NOMO-1 (cell line): ENCODE results near the gene HSPA12B.

Experiments
- DNase-seq, 2 experiments: peaks; one replicate each; lab custom pipeline; 2025; ENCODE audit not compliant: unreplicated experiment in 2 of 2; lab: John Stamatoyannopoulos, UW

Gene HSPA12B

DNA sequence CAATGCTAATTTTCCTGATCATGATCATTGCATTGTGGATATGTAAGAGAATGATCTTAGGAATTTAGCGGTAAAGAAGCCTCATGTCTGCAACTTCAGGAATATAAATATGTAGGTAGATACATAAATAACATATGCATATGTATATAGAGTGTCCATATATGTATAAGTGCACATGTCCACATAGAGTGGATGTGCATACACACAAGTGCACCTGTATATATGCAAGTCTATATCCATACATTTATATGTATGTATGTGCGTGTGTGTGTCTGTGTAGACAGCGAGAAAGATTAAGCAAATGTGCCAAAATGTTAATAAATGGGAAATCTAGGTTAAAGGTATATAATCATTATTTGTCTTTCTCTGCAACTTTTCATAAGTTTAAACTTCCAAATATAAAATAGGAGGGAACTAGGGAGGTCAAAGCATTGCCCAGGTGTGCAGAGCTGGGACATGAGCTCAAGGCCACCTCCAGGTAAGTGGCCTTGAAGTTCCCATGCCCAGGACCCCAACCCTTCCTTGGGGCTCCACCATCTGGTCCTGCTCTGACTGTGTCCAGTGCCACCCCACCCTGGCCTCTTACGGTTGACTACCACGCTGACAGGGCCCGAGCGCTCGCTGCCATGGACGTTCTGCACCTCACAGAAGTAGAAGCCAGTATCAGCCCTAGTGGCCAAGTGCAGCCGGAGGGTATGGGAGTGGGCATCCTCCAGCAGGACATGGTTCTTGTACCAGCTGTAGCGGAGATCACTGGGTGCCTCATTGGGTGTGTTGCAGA is 29.7 kb upstream of the HSPA12B start:
- no peak for DNase-seq

- no peak for DNase-seq
Measured at GRCh38 chr20:3704087-3704486, 28.4 kb upstream of the HSPA12B start.

GRCh38 chr20:3705491-3705969 is 27.0 kb upstream of the HSPA12B start:
- no peak for DNase-seq

- no peak for DNase-seq
Measured at GRCh38 chr20:3705970-3706739, 26.3 kb upstream of the HSPA12B start.

DNA sequence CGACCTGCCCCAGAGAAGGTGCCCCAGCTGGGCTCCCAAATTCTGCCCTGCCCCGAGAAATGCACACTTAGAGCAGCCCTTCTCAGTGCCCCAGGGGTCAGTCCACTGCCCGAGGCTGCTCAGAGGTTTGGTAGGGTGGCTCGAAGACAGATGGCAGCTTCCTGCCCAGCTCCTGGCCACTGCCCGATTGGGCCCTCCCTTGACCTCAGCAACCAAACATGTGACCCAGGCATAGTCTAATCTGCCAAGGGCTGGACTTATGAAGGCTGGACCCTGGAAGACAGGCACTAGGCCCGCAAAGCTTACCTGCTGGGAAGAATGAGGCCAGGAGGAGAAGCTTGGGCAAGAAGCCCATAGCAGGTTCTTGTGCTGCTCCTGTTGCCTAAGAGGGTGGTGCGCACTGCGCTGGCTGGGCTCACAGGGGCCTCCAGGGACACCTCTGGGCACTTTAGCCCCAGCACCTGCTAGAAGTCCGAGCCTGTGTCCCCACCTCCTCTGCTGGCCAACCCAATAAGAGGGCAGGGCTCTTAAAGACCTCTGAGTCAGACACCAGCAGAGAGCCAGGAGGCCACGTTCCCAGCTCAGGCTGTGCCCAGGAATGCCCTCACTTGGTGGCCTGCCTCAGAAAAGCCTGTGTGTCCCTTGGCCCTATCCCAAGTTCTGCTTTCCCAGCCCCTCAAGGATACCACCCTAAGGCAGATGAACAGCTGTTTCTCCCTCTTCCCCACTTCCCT is 25.5 kb upstream of the HSPA12B start:
- DNase-seq, result no peak

GRCh38 chr20:3707508-3707899 is 25.0 kb upstream of the HSPA12B start:
- DNase-seq, result no peak

DNA sequence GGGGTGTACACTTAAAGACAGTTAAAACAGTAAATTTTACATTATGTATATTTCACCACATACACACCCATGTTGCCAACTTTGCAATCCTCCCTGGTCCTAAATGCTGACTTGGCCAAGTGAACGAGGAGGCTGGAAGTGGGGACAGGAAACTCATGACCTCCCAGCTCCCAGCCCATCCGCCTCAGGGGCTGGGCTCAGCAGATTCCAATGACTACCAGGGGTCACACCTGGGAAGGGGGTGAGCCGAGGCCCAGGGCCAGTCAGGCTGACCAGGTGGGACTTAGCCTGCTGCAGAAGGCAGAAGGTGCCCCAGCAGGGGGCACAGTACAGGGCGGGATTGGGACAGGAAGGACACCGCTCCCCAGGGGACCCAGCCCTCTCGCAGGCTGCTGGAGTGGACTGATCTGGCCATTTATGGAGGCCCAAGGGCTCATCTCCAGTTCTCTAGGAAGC is 22.4 kb upstream of the HSPA12B start:
- no peak for DNase-seq

DNA sequence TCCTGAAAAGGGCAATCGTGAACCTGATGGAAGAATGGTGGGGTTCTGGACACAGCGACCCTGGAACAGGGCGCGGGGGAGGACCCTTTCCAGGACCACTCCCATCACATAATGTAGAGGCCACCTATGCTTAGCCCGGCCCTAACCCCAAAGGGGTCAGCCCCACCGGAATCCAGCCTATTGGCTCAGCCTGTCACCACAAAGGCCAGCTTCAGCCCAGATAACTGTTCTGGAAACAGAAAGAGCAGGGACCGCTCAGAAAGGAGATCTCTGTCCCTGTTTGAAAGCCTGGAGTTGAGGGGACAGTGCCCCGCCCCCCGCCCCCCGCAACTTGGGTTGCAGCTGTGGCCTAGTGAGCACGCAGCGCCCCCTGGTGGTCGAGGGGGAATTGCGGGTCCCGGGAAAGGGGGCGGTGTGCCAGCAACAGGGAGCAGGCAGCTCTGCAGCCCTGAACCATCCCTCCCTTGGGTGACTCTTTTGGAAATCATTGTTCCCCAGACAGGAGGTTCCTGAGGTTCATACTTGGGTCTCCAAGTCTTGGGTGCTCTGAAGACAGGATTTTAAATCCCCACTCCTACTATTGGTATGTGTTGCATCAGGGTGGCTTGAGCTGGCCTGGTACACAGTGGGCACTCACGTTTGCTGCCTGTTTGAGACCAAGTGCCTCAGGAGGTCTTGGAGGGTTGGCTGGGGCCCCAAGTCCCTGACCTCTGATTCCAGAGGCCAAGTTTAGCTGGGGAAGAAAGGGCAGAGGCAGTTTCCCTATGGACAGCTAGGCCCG is 21.6 kb upstream of the HSPA12B start:
- peak; percentile 29 to 30 for DNase-seq

GRCh38 chr20:3711484-3711941 is 21.0 kb upstream of the HSPA12B start:
- no peak for DNase-seq

DNA sequence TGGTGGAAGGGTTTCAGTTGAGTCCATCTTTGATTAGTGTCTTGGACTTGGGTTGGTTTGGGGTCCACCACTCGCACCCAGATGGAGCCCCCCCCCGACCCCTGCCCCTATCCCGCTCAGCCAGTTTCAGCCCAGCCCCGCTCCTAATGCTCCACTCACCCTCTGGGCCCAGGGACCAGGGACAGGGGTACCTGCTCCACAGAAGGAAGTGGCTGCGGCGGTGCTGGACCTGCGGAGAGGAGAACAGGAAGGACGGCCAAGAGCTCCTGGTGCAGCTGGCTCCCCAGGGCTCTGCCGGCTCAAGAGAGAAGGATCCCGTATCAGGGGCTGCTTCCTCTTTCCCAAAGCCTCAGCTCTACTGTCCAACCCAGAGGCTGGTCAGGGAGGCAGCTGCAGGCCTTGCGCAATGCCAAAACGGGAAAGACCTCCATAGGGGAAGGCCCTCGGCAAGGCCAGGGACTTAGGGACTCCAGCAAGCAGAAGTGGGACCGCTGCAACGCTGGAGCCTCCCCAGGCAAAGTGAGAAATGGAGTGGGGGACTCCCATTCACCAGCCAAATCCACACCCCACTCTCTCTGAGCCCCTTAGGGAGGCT is 20.1 kb upstream of the HSPA12B start, which contains the start of gene SIGLEC1:
TSS of gene SIGLEC1 (minus strand) at position 322 of the 595 bp plus-strand sequence. CDS start 5,472 bp downstream, outside the sequence.
- peak; percentile 71 to 80 for DNase-seq

DNA sequence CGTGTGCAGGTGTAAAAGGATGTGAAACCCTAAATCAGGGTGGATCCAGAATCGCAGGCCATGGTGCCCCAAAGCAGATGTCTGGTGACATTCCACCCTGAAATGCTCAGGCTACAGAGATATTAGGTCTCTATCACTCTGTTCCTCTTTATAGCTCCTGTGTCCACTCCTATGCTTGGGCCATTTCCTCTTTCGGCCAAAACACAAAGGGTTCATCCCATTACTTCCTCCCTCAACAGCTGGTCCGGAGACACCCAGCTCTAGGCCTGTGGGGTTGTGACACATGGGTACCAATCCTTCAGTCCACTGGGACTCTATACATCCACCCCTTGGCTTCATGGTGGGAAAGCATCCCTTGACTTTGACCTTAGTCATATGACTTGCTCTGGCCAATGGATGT is 18.4 kb upstream of the HSPA12B start:
- peak in 1 of 2 experiments; percentile 24 for DNase-seq

DNA sequence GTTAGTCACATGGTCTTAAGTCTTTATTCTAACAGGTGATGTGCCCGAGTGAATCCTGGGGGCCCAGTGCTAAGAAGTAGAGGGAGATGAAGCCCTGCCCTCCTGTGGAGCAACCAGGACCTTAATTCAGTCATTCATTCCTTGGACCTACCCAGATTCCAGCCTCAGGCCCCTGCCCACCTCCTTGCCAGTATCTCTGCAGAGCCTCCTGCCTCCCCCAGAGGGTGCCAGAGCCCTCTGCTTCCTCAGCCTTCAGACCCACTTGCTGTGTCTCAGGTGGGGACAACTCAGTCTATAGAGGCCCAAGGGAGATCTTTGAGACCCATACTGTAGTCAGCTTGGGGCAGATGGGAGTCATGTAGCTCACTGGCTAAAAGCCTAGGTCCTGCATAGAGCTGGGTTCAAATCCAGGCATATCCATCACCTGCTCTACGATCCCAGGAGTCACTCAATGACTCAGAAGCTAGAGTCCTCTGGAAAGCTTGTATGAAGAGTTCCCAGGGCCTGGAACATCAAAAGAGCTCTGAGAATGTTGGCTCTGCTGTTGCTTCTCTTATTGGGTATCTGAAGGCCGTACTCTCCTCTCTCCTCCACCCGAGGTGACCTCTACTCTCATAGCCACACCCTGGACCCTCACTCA is 16.2 kb upstream of the HSPA12B start:
- DNase-seq, result peak in 1 of 2 experiments; percentile 7

DNA sequence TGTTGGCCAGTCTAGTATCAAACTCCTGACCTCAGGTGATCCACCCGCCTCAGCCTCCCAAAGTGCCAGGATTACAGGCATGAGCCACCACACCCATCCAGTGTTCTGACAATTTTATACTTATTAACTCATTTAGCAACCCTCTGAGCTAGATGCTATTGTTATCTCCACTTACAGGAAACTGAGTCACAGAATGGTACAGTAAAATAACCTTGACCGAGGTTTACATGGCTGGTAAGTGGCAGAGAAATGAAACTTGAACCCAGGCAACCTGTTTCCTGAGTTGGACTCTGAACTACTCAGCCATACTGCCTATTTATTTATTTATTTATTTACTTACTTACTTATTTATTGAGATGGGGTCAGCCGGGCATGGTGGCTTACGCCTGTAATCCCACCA is 13.4 kb upstream of the HSPA12B start:
- DNase-seq, result no peak

- no peak for DNase-seq
Measured at GRCh38 chr20:3720068-3720467, 12.4 kb upstream of the HSPA12B start.

DNA sequence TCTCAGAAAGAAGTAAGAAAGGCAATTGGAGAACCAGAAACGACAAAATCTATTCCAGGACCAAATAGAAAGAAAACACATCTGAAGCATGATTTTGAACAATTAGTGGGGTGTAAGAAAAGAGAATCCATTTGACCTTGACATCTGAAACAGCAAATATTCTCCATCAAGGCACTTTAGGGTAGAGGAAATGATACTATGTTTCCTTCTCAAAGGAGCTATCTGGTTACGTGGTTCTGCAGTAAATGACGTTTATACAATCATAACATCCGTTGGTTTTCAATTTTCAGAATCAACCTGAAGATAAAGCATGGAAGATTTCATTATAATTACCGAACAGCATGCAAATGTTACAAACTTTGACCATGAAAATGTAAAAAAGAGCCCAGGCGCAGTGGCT is 11.9 kb upstream of the HSPA12B start:
- DNase-seq, result no peak

- DNase-seq, result no peak
Measured at GRCh38 chr20:3721912-3722311, 10.6 kb upstream of the HSPA12B start.

GRCh38 chr20:3723284-3723683 is 9.2 kb upstream of the HSPA12B start:
- DNase-seq, result no peak

- DNase-seq, result no peak
Measured at GRCh38 chr20:3724356-3724755, 8.1 kb upstream of the HSPA12B start.

DNA sequence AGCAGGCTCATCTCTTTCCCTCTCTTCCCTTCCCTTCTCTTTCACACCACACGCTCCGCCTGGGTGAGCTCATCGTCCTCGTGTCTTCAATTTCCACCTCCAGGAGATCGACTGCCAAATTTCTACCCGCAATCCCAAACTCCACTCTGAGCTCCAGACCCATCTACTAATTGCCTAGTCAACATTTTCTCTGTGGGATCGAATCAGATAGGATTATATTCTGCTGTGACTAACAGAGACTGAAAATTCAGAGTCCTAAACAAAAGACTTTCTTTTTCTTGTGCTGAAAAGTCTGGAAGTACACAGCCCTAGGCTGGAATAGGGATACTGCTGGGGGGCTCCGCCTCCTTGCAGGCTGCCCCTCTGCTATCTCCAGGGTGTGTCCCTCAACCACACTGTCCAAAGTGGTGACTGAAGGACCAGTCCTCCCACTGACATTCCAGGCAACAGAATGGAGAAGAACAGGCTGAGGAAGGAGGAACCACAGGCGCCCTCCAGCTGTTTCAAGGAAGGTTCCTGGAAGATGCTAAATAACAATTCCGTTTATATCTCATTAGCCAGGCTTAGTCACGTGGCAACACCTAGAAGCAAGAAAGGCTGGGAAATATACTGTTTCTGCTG is 5.0 kb upstream of the HSPA12B start:
- no peak for DNase-seq
